Kidney (tissue), 14 donors: Measurements from ENCODE around the gene ATP13A1. TPM values are rescaled to one million over a fixed set of nuclear protein-coding genes. Genes with fewer than 3 reads are reported as not detected.
A peak's percentile ranks its signal among the peaks of the same experiment; 100 is the strongest.

Experiments
- DNase-seq, 5 donors: peaks; one replicate each; pipeline ENCODE4 v3.0.0-alpha.2; 2013 to 2020
- FAIRE-seq: peaks from 2 replicates; lab custom pipeline; 2012; peaks lifted over from hg19 to GRCh38; lab: Jason Lieb, UNC
- H3K27ac ChIP-seq, 2 donors: one replicate each; pipeline ENCODE4 v1.7.0; 2013; ENCODE audit warnings: low read depth in 2 of 2, low read length in 2 of 2, inconsistent platforms in 1 of 2
- H3K27me3 ChIP-seq: one replicate; pipeline ENCODE4 v1.7.1; 2013; ENCODE audit warnings: low read length, inconsistent platforms; ENCODE audit not compliant: control insufficient read depth, insufficient read depth
- H3K36me3 ChIP-seq, 3 donors: one replicate each; pipeline versions ENCODE4 v1.7.0 to v1.7.1; 2013; ENCODE audit warnings: low read length in 3 of 3, control low read depth in 1 of 3, inconsistent platforms in 1 of 3; ENCODE audit not compliant: insufficient read depth in 3 of 3, control insufficient read depth in 2 of 3
- H3K4me1 ChIP-seq, 3 donors: one replicate each; pipeline versions ENCODE4 v1.7.0 to v1.7.1; 2013; ENCODE audit warnings: low read length in 3 of 3, inconsistent platforms in 1 of 3, low read depth in 1 of 3; ENCODE audit not compliant: control insufficient read depth in 2 of 3, insufficient read depth in 2 of 3
- H3K4me3 ChIP-seq, 3 donors: one replicate each; pipeline versions ENCODE4 v1.7.0 to v1.8.1; 2013; ENCODE audit warnings: low read length in 3 of 3, control low read depth in 1 of 3, inconsistent platforms in 1 of 3
- H3K9ac ChIP-seq, 3 donors: one replicate each; pipeline versions ENCODE4 v1.7.0 to v1.7.1; 2013; ENCODE audit warnings: low read length in 3 of 3, control low read depth in 1 of 3, inconsistent platforms in 1 of 3
- H3K9me3 ChIP-seq, 3 donors: one replicate each; pipeline versions ENCODE4 v1.7.0 to v1.7.1; 2013; ENCODE audit warnings: low read length in 3 of 3, control low read depth in 1 of 3, inconsistent platforms in 1 of 3; ENCODE audit not compliant: control insufficient read depth in 2 of 3, insufficient read depth in 1 of 3
- CTCF ChIP-seq: IDR thresholded peaks from 3 replicates; pipeline ENCODE4 v1.5.1; 2012; ENCODE audit warnings: mild to moderate bottlenecking, moderate library complexity, borderline replicate concordance; ENCODE audit not compliant: insufficient read depth; ENCODE audit errors: extremely low read depth
- intact Hi-C: fragments of 100-400 bp; cut with DNase I; formaldehyde crosslinking; loops from one replicate; pipeline ENCODE4 v1.11.1; 2022
- polyA plus RNA-seq: library from polyadenylated mRNA; stranded (reverse); fragments of 350-450 nt; fragmentation: Illumina TruSeq; extraction: RNeasy Lipid Tissue Mini Kit (QIAGEN cat#74804); gene quantifications from one replicate; pipeline ENCODE4 v1.2.3, GENCODE V29; 2014; ENCODE audit warnings: low read depth, low replicate concordance; ENCODE audit not compliant: insufficient read depth
- total RNA-seq: library from RNA; stranded (reverse); fragmentation: NEBNext Ultra II Directional; extraction: Animal tissue kit (Norgen Biotek cat#: 25700); gene quantifications from one replicate; pipeline ENCODE4 v1.2.1, GENCODE V29; 2021
- donor health status: control.
- donor health status: control.
- donor health status: control.
- donor health status: control.
- donor health status: control.
- donor health status: DM: yes; HTN: yes; CAD: no.
- donor health status: Normal renal cell carcinoma (clear cell type).

ATP13A1 gene
- total and polyA plus RNA-seq, 2 donors from 2014 or later, result 30.1 to 78.1 TPM

- DNase-seq, result peak in 1 of 5 donors; percentile 56
Measured at GRCh38 chr19:19657397-19657783, 6.1 kb downstream of the ATP13A1 start.

GRCh38 chr19:19656451-19657396, 6.8 kb downstream of the ATP13A1 start:
- H3K9me3 ChIP-seq, result no peaks in the 10 kb centered on the region
- no peak for TF ChIP-seq CTCF
- no peaks in the 10 kb centered on the region for H3K27me3 ChIP-seq
- no peak overlapping the region for H3K9ac ChIP-seq
- no peak overlapping the region for H3K4me3 ChIP-seq
- peaks cover 0 to 3% (median 0%) of the 10 kb centered on the region in 3 donors for H3K4me1 ChIP-seq
- peak in 1 of 5 donors; percentile 69 for DNase-seq
- H3K36me3 ChIP-seq, result peaks cover 0 to 62% (median 38%) of the 10 kb centered on the region in 3 donors
- no peak for FAIRE-seq
- H3K27ac ChIP-seq, result no peak overlapping the region
- intact Hi-C loops, result no loop called here

More at GRCh38 chr19:19657397-19657783, 6.1 kb downstream of the ATP13A1 start:
- no peak for TF ChIP-seq CTCF
- H3K9me3 ChIP-seq, result no peaks in the 10 kb centered on the region
- FAIRE-seq, result no peak
- no peak overlapping the region for H3K27ac ChIP-seq
- H3K4me3 ChIP-seq, result no peak overlapping the region
- intact Hi-C loops, result no loop called here
- H3K4me1 ChIP-seq, result peaks cover 0 to 9% (median 1%) of the 10 kb centered on the region in 3 donors
- H3K9ac ChIP-seq, result no peak overlapping the region
- peaks cover 0 to 56% (median 35%) of the 10 kb centered on the region in 3 donors for H3K36me3 ChIP-seq
- no peaks in the 10 kb centered on the region for H3K27me3 ChIP-seq

GRCh38 chr19:19655641-19656343, 7.7 kb downstream of the ATP13A1 start:
- Histone ChIP-seq H3K36me3 (peaks cover 0 to 71% (median 47%) of the 10 kb centered on the region in 3 donors), H3K9me3 (no peaks in the 10 kb centered on the region), H3K4me3 (no peak overlapping the region), H3K27me3 (no peaks in the 10 kb centered on the region), H3K27ac (no peak overlapping the region), H3K9ac (no peak overlapping the region), H3K4me1 (no peaks in the 10 kb centered on the region)
- FAIRE-seq (no peak), DNase-seq (peak in 2 of 5 donors; percentile 34 to 69)
- no peak for TF ChIP-seq CTCF
- intact Hi-C loops, result no loop called here
